ENCODE results near the gene FGFR2.
"Not testable (repeated sequence)": the region's sequence is repeated elsewhere in the genome, so short reads cannot be mapped to it uniquely, and the experiment has no call there.

FGFR2 gene

GRCh38 chr10:121583857-121584256 is 14.4 kb downstream of the FGFR2 start:
- no peak for FAIRE-seq

- FAIRE-seq = no peak
Measured at GRCh38 chr10:121583258-121583657, 15.0 kb downstream of the FGFR2 start.

GRCh38 chr10:121580276-121581116 is 17.7 kb downstream of the FGFR2 start:
- FAIRE-seq = no peak

- no peak for FAIRE-seq
Measured at GRCh38 chr10:121579656-121580055, 18.6 kb downstream of the FGFR2 start.

GRCh38 chr10:121578965-121579364 is 19.3 kb downstream of the FGFR2 start:
- no peak for FAIRE-seq

- FAIRE-seq = no peak
Measured at GRCh38 chr10:121578298-121578697, 19.9 kb downstream of the FGFR2 start.

- no peak for FAIRE-seq
Measured at GRCh38 chr10:121577568-121577967, 20.7 kb downstream of the FGFR2 start.

- FAIRE-seq = no peak
Measured at GRCh38 chr10:121576139-121576538, 22.1 kb downstream of the FGFR2 start.

GRCh38 chr10:121574519-121575166 is 23.6 kb downstream of the FGFR2 start:
- no peak for FAIRE-seq

GRCh38 chr10:121573538-121573941 is 24.7 kb downstream of the FGFR2 start:
- FAIRE-seq = no peak

GRCh38 chr10:121572859-121573537 is 25.2 kb downstream of the FGFR2 start:
- FAIRE-seq = no peak

- FAIRE-seq = no peak
Measured at GRCh38 chr10:121570315-121570714, 27.9 kb downstream of the FGFR2 start.

GRCh38 chr10:121568275-121568674 is 30.0 kb downstream of the FGFR2 start:
- no peak for FAIRE-seq

- FAIRE-seq = no peak
Measured at GRCh38 chr10:121567569-121567968, 30.7 kb downstream of the FGFR2 start.

GRCh38 chr10:121566755-121567154 is 31.5 kb downstream of the FGFR2 start:
- no peak for FAIRE-seq

GRCh38 chr10:121559326-121560026 is 38.8 kb downstream of the FGFR2 start:
- no peak for FAIRE-seq

- FAIRE-seq = no peak
Measured at GRCh38 chr10:121558238-121558637, 40.0 kb downstream of the FGFR2 start.

- no peak for FAIRE-seq
Measured at GRCh38 chr10:121556918-121557573, 41.2 kb downstream of the FGFR2 start.

- no peak for FAIRE-seq
Measured at GRCh38 chr10:121556455-121556854, 41.8 kb downstream of the FGFR2 start.

GRCh38 chr10:121554916-121555315 is 43.3 kb downstream of the FGFR2 start:
- not testable (repeated sequence) for FAIRE-seq

GRCh38 chr10:121553511-121554264 is 44.6 kb downstream of the FGFR2 start:
- no peak for FAIRE-seq

- FAIRE-seq = no peak
Measured at GRCh38 chr10:121552746-121553145, 45.5 kb downstream of the FGFR2 start.
